BE2C (cell line): ENCODE measurements around the gene PSMD7.

Source experiments
- DNase-seq: peaks from one replicate; pipeline ENCODE4 v3.0.0-alpha.2; 2020
- H3K27me3 ChIP-seq: fragments of 250-450 bp; sonication (Bioruptor Pico); 2 replicates; pipeline ENCODE4 v1.5.1; 2020; ENCODE audit warnings: mild to moderate bottlenecking
- H3K36me3 ChIP-seq: fragments of 250-450 bp; sonication (Bioruptor Pico); 2 replicates; pipeline ENCODE4 v1.5.1; 2020; ENCODE audit warnings: mild to moderate bottlenecking
- H3K4me1 ChIP-seq: fragments of 250-450 bp; sonication (Bioruptor Pico); 2 replicates; pipeline ENCODE4 v1.5.1; 2020
- H3K4me3 ChIP-seq: 2 replicates; pipeline ENCODE4 v1.5.1; 2011; ENCODE audit warnings: low read depth, low read length
- H3K9me3 ChIP-seq: fragments of 250-450 bp; sonication (Bioruptor Pico); 2 replicates; pipeline ENCODE4 v1.5.1; 2020
- TF ChIP-seq, protein P1 (sequence below): IDR thresholded peaks from 2 replicates; pipeline ENCODE4 v1.5.1; 2012; ENCODE audit warnings: mild to moderate bottlenecking, low read depth, low read length

PSMD7 gene

DNA sequence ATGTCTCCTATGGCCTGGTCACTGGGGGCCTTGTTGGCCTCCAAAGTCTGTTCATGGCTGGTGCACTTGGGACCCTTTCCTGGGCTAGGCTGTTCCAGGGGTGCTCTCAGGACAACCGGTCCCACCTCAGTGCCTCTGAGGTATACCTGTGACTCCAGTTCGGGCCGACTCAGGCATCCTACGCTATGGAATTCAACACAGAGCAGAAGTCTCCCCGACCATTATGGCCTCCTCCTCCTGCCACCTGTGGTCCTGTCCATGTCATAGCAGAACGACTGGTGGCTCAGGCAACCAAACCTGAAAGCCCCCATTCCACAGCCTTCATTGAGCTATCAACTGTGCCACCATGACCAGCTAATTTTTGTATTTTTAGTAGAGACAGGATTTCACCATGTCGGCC lies 8.5 kb upstream of the PSMD7 start:
- H3K9me3 ChIP-seq = no peaks in the 10 kb centered on the region
- H3K27me3 ChIP-seq = no peaks in the 10 kb centered on the region
- H3K4me1 ChIP-seq = no peaks in the 10 kb centered on the region
- H3K36me3 ChIP-seq = no peaks in the 10 kb centered on the region
- H3K4me3 ChIP-seq = no peak overlapping the region
- DNase-seq = no peak
- TF ChIP-seq, protein P1, sequence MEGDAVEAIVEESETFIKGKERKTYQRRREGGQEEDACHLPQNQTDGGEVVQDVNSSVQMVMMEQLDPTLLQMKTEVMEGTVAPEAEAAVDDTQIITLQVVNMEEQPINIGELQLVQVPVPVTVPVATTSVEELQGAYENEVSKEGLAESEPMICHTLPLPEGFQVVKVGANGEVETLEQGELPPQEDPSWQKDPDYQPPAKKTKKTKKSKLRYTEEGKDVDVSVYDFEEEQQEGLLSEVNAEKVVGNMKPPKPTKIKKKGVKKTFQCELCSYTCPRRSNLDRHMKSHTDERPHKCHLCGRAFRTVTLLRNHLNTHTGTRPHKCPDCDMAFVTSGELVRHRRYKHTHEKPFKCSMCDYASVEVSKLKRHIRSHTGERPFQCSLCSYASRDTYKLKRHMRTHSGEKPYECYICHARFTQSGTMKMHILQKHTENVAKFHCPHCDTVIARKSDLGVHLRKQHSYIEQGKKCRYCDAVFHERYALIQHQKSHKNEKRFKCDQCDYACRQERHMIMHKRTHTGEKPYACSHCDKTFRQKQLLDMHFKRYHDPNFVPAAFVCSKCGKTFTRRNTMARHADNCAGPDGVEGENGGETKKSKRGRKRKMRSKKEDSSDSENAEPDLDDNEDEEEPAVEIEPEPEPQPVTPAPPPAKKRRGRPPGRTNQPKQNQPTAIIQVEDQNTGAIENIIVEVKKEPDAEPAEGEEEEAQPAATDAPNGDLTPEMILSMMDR = no peak

DNA sequence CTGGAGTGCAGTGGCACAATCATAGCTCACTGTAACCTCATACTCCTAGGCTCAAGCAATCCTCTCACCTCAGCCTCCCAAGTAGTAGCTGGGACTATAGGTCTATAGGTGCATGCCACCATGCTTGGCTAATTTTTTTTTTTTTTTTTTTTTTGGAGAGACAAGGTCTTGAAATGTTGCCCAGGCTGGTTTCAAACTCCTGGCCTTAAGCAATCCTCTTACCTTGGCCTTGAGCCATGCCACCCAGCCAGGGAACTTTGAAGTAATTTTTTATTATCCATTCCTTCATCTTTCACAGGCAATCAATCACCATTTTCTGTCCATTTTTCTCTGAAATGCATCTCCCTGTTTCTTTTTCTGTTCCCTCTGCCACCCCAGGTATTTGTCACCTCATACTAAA lies 6.3 kb upstream of the PSMD7 start:
- TF ChIP-seq, protein P1 = no peak
- Histone ChIP-seq H3K27me3 (no peaks in the 10 kb centered on the region), H3K36me3 (no peaks in the 10 kb centered on the region), H3K9me3 (no peaks in the 10 kb centered on the region), H3K4me1 (no peaks in the 10 kb centered on the region), H3K4me3 (no peak overlapping the region)
- no peak for DNase-seq

DNA sequence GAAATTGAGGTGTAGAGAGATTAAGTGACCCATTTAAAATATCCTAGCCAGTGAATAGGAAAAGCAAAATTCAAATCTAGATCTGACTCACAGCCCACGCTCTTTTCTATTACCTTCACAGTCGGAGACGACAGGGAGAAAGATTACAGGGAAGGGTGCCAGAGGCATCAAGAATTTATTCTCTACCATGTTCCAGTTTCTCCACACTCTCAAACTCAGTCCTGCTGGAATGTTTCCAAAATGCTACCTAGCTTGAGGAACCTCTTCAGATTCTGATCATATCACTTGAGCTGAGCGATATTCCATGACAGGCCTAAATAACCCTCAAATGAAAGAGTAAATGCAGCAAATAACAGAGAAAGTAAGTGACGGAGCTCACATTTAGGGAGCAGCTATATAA lies 5.4 kb upstream of the PSMD7 start:
- Histone ChIP-seq H3K9me3 (no peaks in the 10 kb centered on the region), H3K4me1 (no peaks in the 10 kb centered on the region), H3K4me3 (no peak overlapping the region), H3K36me3 (no peaks in the 10 kb centered on the region), H3K27me3 (no peaks in the 10 kb centered on the region)
- DNase-seq = no peak
- TF ChIP-seq, protein P1 = no peak

DNA sequence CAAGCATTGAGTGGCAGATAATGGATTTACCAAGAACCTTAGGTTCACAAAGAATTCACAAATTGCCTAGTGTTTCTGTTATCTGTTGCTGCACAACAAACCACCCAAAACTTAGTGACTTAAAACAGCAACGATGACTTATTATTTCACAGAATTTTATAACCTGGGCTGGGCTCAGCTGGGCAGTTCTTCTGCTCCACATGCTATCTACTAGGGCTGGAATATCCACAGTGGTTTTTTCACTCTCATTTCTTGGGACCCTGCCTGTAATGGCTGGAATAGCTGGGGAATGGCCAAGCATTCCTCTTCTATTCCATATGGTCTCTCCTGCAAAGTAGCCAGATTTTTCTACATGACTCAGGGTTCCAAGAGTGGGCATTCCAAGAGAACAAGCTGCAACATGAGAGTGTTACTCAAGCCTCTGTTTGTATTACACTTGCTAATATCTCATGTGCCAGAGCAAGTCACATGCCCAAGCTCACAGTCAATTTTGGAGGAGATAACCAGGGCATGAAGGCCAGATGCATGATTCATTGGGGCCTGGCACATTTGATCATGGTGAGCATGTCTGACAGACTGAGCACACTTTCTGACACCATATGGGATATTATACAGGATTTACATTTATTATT lies 4.9 kb upstream of the PSMD7 start:
- Histone ChIP-seq H3K36me3 (no peaks in the 10 kb centered on the region), H3K27me3 (no peaks in the 10 kb centered on the region), H3K9me3 (no peaks in the 10 kb centered on the region), H3K4me1 (no peaks in the 10 kb centered on the region), H3K4me3 (no peak overlapping the region)
- DNase-seq = no peak
- TF ChIP-seq, protein P1 = no peak

DNA sequence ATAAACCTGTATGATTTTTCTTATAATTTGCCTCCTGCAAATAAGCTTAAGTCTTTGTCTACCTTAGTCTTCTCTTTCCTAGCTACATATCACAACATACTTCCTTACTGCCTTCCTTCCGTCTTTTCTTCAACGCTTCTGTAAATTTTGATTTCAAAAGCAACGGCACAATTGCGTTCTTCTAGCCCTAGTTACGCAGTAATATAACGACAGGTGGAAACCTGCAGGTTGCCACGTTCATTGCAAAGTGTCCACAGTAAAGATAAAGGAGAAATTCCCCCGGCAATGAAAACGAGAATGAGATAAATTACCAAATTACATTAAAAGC lies 546 bp upstream of the PSMD7 start:
- TF ChIP-seq, protein P1 = no peak
- Histone ChIP-seq H3K4me1 (no peaks in the 10 kb centered on the region), H3K27me3 (no peaks in the 10 kb centered on the region), H3K9me3 (no peaks in the 10 kb centered on the region), H3K36me3 (peaks cover 34% of the 10 kb centered on the region), H3K4me3 (peak overlapping the region; percentile 89)
- DNase-seq = no peak

DNA sequence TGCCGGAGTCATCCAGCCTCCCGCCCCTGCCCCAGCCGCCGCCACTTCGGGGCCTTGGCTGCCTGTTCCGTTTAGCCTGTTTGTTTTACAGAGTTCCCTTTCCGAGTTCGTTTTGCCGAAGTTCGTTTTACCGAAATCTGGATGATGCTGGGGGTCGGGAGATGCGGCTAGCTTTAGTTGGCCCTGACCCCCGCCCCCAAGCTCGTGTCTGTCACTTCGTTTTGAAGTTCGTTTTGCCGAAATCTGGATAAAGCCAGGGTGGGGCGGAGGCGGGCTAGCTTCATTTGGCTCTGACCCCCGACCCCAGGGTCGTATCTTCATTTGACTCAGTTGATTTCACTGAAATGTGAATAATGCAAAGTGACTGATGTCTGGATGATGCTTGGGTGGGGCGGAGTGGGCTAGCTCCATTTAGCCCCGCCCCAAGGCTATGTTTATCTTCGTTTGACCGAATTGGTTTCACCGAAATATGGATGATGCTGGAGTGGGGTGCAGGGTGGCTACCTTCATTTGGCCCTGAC lies 591 bp downstream of the PSMD7 start:
- peaks cover 45% of the 10 kb centered on the region for H3K36me3 ChIP-seq
- no peaks in the 10 kb centered on the region for H3K27me3 ChIP-seq

More for the DNA sequence above, 591 bp downstream of the PSMD7 start:
- TF ChIP-seq, protein P1 = no peak
- Histone ChIP-seq H3K4me1 (no peaks in the 10 kb centered on the region), H3K9me3 (no peaks in the 10 kb centered on the region), H3K4me3 (peak overlapping the region; percentile 89)
- DNase-seq = peak; percentile 35
